DLD1 (cell line): ENCODE measurements around the gene NUAK2.

Source experiments
- in situ Hi-C: cut with HindIII; loops from 2 replicates; pipeline ENCODE4 v1.10.0; 2017; ENCODE audit warnings: low sequenced_read_pairs

NUAK2 gene

GRCh38 chr1:205275916-205276688 is 45.4 kb downstream of the NUAK2 start:
- in situ Hi-C loops, result no loop called here

GRCh38 chr1:205275133-205275532 is 46.4 kb downstream of the NUAK2 start:
- in situ Hi-C loops, result no loop called here

- in situ Hi-C loops, result no loop called here
Observed at GRCh38 chr1:205274041-205274691, 47.4 kb downstream of the NUAK2 start.

- in situ Hi-C loops, result no loop called here
Observed at GRCh38 chr1:205273551-205273982, 48.0 kb downstream of the NUAK2 start.

DNA sequence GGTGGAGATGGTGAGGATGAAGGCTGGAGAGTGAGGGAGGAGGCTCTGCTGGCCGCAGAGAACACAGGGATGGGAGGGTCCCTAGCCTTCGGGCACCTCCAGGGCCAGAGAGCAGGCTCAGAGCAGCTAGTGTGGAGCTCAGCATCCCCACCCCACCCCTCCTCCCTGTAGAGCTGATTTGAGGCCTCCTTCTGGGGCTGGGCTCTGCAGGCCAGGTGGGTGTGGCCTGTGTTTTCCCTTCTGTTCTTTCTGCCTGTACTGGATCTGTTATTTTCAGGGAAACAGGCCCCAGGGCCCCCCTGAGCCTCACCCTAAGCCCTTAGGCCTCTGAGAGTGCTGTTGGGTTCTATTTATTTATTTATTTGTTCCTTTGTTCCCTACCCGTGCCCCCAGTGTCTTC is 49.0 kb downstream of the NUAK2 start:
- in situ Hi-C loops, result no loop called here

- in situ Hi-C loops, result no loop called here
Observed at GRCh38 chr1:205271745-205272144, 49.8 kb downstream of the NUAK2 start.

GRCh38 chr1:205271277-205271676 is 50.3 kb downstream of the NUAK2 start:
- in situ Hi-C loops, result no loop called here

- in situ Hi-C loops, result no loop called here
Observed at GRCh38 chr1:205270764-205271163, 50.8 kb downstream of the NUAK2 start.

GRCh38 chr1:205270271-205270670 is 51.3 kb downstream of the NUAK2 start:
- in situ Hi-C loops, result no loop called here

DNA sequence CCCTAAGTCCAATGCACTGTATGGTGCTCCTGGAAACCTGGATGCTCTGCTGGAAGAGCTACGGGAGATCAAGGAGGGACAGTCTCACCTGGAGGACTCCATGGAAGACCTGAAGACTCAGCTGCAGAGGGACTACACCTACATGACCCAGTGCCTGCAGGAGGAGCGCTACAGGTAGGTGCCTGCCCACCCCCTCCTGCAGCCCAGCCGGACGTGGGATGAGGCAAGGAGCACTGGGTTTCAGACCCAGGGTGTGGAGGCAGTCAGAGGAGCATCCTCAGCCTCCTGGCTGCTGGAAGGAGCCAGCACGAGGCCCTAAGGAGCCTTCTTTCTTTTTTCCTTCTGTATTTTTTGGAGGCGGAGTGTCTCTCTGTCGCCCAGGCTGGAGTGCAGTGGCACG is 51.8 kb downstream of the NUAK2 start:
- in situ Hi-C loops, result no loop called here

- in situ Hi-C loops, result no loop called here
Observed at GRCh38 chr1:205268846-205269680, 52.5 kb downstream of the NUAK2 start.

DNA sequence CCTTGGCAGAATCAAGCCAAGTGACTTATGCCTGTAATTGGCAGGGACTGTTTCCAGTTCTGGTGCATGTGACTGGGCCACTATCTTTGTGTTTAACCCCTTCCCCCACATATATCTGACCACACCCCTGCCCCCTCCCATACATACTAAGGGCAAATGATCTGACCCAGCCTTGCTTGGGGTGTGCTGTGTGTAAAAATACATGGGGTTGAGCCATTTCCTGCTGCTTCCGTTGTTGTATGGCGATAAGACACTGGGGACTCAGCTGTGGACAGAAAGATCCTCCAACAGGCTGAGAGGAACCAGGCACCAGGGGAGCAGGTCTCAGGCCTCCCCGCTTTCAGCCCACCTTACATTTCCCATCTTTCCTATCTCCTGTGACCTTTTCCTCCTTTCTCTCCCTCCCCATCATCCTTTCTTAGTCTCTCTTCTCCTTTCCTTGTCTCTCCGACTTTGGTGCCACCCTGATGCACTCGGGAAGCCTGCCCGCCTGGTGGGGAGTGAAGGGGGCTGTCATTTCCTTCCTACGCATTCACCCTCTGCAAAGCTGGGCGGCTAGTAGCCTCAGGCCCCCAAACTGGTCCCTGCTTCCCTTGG is 54.1 kb downstream of the NUAK2 start:
- in situ Hi-C loops, result no loop called here

GRCh38 chr1:205266611-205267305 is 54.8 kb downstream of the NUAK2 start:
- in situ Hi-C loops, result no loop called here

DNA sequence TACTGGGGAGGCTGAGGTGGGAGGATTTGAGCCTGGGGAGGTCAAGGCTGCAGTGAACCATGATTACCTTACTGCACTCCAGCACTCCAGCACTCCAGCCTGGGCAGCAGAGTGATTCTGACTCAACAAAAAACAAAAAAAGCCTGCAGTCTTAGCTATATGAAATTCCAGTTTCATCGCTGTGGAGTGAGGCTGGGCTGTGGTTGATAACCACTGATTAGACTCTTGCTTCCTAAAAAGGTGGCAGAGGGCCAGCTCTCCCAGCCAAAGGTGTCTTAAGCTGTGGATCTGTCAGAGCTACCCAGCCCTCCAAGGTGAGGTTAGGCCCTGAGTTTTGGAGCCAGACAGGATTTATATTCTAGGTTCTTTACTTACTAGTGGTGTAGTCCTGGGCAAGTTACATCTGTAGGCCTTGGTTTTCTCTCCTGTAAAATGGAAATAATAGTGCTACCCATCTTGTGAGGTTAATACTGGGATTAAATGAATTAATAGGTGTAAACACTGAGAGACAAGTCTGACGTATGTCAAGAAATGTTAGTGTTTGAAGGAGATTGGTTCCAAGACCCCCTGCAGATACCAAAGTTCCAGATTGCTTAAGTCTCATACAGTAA is 57.9 kb downstream of the NUAK2 start:
- in situ Hi-C loops, result no loop called here

DNA sequence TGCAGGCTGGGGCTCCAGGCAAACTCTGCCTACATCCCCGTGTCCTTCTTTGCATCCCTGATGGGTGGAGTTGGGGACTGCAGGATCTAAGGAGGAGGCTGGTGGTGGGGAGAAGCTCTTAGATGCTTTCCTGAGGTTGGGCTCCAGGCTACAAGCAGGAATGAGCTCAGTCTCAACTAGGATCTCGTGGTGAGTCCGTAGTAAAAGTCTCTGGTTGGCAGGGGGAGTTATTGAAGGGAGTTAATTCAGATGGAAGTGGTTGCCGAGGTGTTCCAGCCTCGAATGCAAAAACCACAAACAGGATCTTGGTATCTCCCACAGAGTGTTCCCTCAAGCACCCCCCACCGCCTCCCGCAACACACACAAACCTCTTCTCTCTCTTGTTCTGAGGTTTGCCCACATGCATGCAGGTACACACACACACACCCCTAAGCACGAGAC is 58.8 kb downstream of the NUAK2 start:
- in situ Hi-C loops, result no loop called here

DNA sequence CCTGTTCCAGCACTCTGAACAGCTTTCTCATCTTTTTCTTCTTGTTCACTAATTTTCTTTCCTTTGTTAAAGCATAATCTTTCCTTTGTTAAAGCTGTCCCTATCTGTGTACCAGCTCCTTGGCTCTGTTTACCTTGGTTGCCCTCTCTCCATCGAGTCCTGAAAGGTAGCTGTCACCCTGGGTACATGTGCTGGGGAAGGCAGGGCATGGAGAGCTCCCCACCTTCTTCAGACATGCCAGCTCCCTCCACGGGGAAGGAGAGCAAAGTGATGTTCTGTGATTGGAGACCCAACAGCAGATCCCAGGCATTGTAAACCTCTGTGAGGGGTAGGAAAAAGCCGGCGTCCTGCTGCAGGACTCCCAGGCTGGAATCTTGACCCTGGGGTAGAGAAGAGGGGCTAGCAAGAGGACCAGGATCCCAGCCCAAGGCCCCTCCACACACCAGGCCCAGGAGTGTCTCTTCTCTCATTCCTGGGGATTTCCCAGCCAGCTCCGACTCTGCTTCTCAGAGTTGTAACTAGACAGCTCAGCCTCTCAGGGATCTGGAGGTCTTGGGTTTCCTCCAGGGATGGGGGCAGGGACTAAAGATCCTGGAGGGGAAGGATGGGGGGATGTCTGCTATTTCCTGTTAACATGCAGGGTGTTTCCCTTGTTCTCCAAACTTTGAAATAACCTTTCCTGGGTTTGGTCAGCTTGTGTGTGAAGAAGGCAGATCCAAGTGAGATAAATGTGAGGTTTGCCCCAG is 59.4 kb downstream of the NUAK2 start:
- in situ Hi-C loops, result no loop called here

DNA sequence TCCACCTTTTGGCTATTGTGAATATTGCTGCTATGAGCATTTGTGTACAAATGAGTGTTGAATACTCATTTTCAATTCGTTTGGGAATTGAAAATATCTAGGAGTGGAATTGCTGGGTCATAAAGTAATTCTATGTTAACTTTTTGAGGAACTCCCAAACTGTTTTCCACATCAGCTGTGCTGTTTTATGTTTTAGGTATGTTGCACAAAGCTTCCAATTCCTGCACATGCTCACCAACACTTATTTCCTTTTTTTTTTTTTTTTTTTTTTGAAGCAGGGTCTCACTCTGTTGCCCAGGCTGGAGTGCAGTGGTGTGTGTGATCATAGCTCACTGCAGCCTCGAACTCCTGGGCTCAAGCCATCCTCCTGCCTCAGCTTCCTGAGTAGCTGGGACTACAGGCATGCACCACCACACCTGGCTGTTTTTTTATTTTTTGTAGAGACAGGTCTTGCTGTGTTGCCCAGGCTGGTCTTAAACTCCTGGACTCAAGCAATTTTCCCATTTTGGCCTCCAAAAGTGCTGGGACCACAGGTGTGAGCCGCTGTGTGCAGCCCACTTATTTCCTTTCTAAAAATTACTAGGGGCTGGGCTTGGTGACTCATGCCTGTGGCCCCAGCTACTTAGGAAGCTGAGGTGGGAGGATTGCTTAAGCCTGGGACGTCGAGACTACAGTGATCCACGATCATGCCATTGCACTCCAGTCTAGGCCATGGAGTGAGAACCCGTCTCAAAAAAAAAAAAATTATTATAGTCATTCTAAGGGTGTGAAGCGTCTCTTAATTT is 60.4 kb downstream of the NUAK2 start:
- in situ Hi-C loops, result no loop called here

DNA sequence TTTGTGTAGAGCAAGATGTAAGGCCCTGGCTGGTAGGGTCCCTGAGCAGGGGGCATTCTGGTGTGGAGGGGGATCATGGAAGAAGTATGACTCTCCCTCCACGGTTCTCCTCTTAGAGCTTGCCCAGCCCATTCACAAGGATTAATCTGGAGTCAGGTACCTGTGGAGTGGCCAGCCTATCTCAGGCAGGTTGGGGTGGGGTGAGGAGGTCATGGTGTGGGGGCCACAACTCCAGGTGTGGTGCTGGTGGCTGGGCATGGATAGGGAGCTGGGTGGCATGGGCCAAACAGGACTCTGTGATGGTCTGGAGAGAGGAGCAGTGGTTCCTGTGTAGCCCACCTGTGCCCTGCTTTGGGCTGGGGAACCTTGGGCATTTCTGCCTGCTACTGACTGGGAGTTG is 61.5 kb downstream of the NUAK2 start:
- in situ Hi-C loops, result no loop called here
